HepG2 (cell line): ENCODE results near the gene ENO3. TPM values are rescaled to one million over a fixed set of nuclear protein-coding genes. Genes with fewer than 3 reads are reported as not detected.

ENCODE experiments used
- ARHGAP35 ChIP-seq: sonication (generic); formaldehyde crosslinking; IDR thresholded peaks from 2 replicates; pipeline ENCODE4 v1.9.0; 2022; ENCODE audit warnings: mild to moderate bottlenecking, inconsistent platforms, moderate library complexity, missing genetic modification reagents, borderline replicate concordance
- CENPX ChIP-seq: sonication (generic); formaldehyde crosslinking; IDR thresholded peaks from 2 replicates; pipeline ENCODE4 v1.9.0; 2021; ENCODE audit warnings: mild to moderate bottlenecking, missing genetic modification reagents, moderate library complexity
- FOXO1 ChIP-seq: sonication (generic); formaldehyde crosslinking; IDR thresholded peaks from 2 replicates; pipeline ENCODE4 v1.4.0; 2020; ENCODE audit warnings: missing genetic modification reagents
- JUNB ChIP-seq: sonication (generic); formaldehyde crosslinking; IDR thresholded peaks from 2 replicates; pipeline ENCODE4 v1.8.0; 2022; ENCODE audit warnings: missing genetic modification reagents, mild to moderate bottlenecking, borderline replicate concordance
- MLX ChIP-seq: IDR thresholded peaks from 2 replicates; pipeline ENCODE4 v1.6.1; 2016
- MXI1 ChIP-seq: IDR thresholded peaks from 3 replicates; pipeline ENCODE4 v1.6.1; 2012; ENCODE audit warnings: low read depth, low read length, inconsistent platforms, borderline replicate concordance
- POLR2AphosphoS5 ChIP-seq: IDR thresholded peaks from 2 replicates; pipeline ENCODE4 v1.6.1; 2012; ENCODE audit warnings: low read depth, low read length
- SOX6 ChIP-seq, 2 experiments: fragments of 450-650 bp in 1 of 2; sonication (generic) in 1 of 2; formaldehyde crosslinking in 1 of 2; IDR thresholded peaks; 2 replicates each; pipeline versions ENCODE4 v1.4.0 to v1.6.1; 2017 to 2020; ENCODE audit warnings: antibody characterized with exemption in 1 of 2, mild to moderate bottlenecking in 1 of 2, missing genetic modification reagents in 1 of 2
- SRSF4 ChIP-seq: fragments of 200-400 bp; formaldehyde crosslinking; IDR thresholded peaks from one replicate; pipeline ENCODE4 v1.6.1; 2018; ENCODE audit warnings: mild to moderate bottlenecking, low read depth, low read length, moderate library complexity; ENCODE audit not compliant: poor library complexity, severe bottlenecking
- TARDBP ChIP-seq: sonication (generic); formaldehyde crosslinking; IDR thresholded peaks from 2 replicates; pipeline ENCODE4 v1.8.0; 2022; ENCODE audit warnings: mild to moderate bottlenecking, missing genetic modification reagents
- TBL1XR1 ChIP-seq: fragments of 150-350 bp; IDR thresholded peaks from 2 replicates; pipeline ENCODE4 v1.6.1; 2014; ENCODE audit warnings: borderline replicate concordance, low read length; ENCODE audit not compliant: partially characterized antibody
- TSC22D2 ChIP-seq: sonication (generic); formaldehyde crosslinking; IDR thresholded peaks from 2 replicates; pipeline ENCODE4 v1.5.1; 2020; ENCODE audit warnings: missing genetic modification reagents, mild to moderate bottlenecking, borderline replicate concordance
- WIZ ChIP-seq: sonication (generic); formaldehyde crosslinking; IDR thresholded peaks from 2 replicates; pipeline ENCODE4 v1.5.1; 2020; ENCODE audit warnings: mild to moderate bottlenecking, missing genetic modification reagents
- ZNF136 ChIP-seq: sonication (generic); formaldehyde crosslinking; IDR thresholded peaks from 2 replicates; pipeline ENCODE4 v1.8.1; 2022; ENCODE audit warnings: low read depth, mild to moderate bottlenecking, moderate library complexity, missing genetic modification reagents
- ZNF207 ChIP-seq: fragments of 450-650 bp; IDR thresholded peaks from 2 replicates; pipeline ENCODE4 v1.6.1; 2016; ENCODE audit warnings: antibody characterized with exemption, borderline replicate concordance
- ZNF331 ChIP-seq: sonication (generic); formaldehyde crosslinking; IDR thresholded peaks from 2 replicates; pipeline ENCODE4 v1.4.0; 2020; ENCODE audit warnings: missing genetic modification reagents
- ZNF382 ChIP-seq: sonication (generic); formaldehyde crosslinking; IDR thresholded peaks from 2 replicates; pipeline ENCODE4 v1.5.0; 2020; ENCODE audit warnings: missing genetic modification reagents, mild to moderate bottlenecking, borderline replicate concordance
- ZNF639 ChIP-seq: conservative IDR thresholded peaks from 2 replicates; pipeline ENCODE4 v1.6.1; 2018; ENCODE audit warnings: missing genetic modification reagents
- ZNF720 ChIP-seq: sonication (generic); formaldehyde crosslinking; IDR thresholded peaks from 2 replicates; pipeline ENCODE4 v1.4.0; 2020; ENCODE audit warnings: missing genetic modification reagents
- ZNF772 ChIP-seq: sonication (generic); formaldehyde crosslinking; IDR thresholded peaks from 2 replicates; pipeline ENCODE4 v1.5.0; 2020; ENCODE audit warnings: mild to moderate bottlenecking, missing genetic modification reagents
- ZNF788 ChIP-seq: sonication (generic); formaldehyde crosslinking; IDR thresholded peaks from 2 replicates; pipeline ENCODE4 v1.5.0; 2020; ENCODE audit warnings: mild to moderate bottlenecking, missing genetic modification reagents, borderline replicate concordance
- polyA plus RNA-seq, 8 experiments: library from polyadenylated mRNA; depleted of rRNA in 3 of 8; stranded (reverse) in 7 of 8; unstranded in 1 of 8; fragments of >200 nt; fragmentation: Illumina TruSeq in 4 of 8; extraction: Trizol in 4 of 8; gene quantifications; 2 replicates each; pipeline versions ENCODE4 v1.2.1 to v1.2.3, GENCODE V29; 2011 to 2016; ENCODE audit warnings: low read depth in 4 of 8, missing spikeins in 1 of 8, mixed read lengths in 1 of 8; ENCODE audit not compliant: insufficient read depth in 1 of 8
- total RNA-seq, 5 experiments: library from RNA; depleted of rRNA; stranded (reverse); fragments of >200 nt; fragmentation: Illumina TruSeq; extraction: Trizol; gene quantifications; 2 replicates each; pipeline ENCODE4 v1.2.3, GENCODE V29; 2016; ENCODE audit warnings: low read depth in 1 of 5
- TF ChIP-seq, protein P1 (sequence below): sonication (generic); formaldehyde crosslinking; IDR thresholded peaks from 2 replicates; pipeline ENCODE4 v1.4.0; 2020; ENCODE audit warnings: mild to moderate bottlenecking, missing genetic modification reagents
- TF ChIP-seq, protein P2 (sequence below): sonication (generic); formaldehyde crosslinking; IDR thresholded peaks from 2 replicates; pipeline ENCODE4 v1.4.0; 2020; ENCODE audit warnings: missing genetic modification reagents
- TF ChIP-seq, protein P3 (sequence below): sonication (generic); formaldehyde crosslinking; IDR thresholded peaks from 2 replicates; pipeline ENCODE4 v1.4.0; 2020; ENCODE audit warnings: missing genetic modification reagents, borderline replicate concordance

ENO3 gene
- total and polyA plus RNA-seq, 2 of the 13 experiments (the other 11 are each of a cell fraction or from before 2014, with no cell fraction given): 59.8 to 69.8 TPM

- TF ChIP-seq, protein P1, sequence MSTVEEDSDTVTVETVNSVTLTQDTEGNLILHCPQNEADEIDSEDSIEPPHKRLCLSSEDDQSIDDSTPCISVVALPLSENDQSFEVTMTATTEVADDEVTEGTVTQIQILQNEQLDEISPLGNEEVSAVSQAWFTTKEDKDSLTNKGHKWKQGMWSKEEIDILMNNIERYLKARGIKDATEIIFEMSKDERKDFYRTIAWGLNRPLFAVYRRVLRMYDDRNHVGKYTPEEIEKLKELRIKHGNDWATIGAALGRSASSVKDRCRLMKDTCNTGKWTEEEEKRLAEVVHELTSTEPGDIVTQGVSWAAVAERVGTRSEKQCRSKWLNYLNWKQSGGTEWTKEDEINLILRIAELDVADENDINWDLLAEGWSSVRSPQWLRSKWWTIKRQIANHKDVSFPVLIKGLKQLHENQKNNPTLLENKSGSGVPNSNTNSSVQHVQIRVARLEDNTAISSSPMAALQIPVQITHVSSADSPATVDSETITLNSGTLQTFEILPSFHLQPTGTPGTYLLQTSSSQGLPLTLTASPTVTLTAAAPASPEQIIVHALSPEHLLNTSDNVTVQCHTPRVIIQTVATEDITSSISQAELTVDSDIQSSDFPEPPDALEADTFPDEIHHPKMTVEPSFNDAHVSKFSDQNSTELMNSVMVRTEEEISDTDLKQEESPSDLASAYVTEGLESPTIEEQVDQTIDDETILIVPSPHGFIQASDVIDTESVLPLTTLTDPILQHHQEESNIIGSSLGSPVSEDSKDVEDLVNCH (CRISPR knock-in tag): no peak
- no peak for TF ChIP-seq ZNF639 (CRISPR knock-in tag)
- TF ChIP-seq WIZ (CRISPR knock-in tag): peak; percentile 60; the same call in 1 of the 2 replicates
- TF ChIP-seq, protein P2, sequence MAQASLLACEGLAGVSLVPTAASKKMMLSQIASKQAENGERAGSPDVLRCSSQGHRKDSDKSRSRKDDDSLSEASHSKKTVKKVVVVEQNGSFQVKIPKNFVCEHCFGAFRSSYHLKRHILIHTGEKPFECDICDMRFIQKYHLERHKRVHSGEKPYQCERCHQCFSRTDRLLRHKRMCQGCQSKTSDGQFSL: no peak
- peak; percentile 72 for TF ChIP-seq TARDBP (CRISPR knock-in tag)
- TF ChIP-seq ARHGAP35: no peak
- TF ChIP-seq TSC22D2 (CRISPR knock-in tag): no peak; the same call in 1 of the 2 replicates
- TF ChIP-seq ZNF331 (CRISPR knock-in tag): peak; percentile 82
- no peak; the same call in 1 of the 2 replicates for TF ChIP-seq JUNB (CRISPR knock-in tag)
- no peak for TF ChIP-seq ZNF207
- no peak for TF ChIP-seq TBL1XR1
- peak; percentile 46; the same call in 1 of the 3 replicates for TF ChIP-seq MXI1
- no peak for TF ChIP-seq ZNF382 (CRISPR knock-in tag)
- no peak for TF ChIP-seq MLX
- no peak for TF ChIP-seq ZNF136 (CRISPR knock-in tag)
- TF ChIP-seq ZNF772 (CRISPR knock-in tag): 0 out of 2 replicates have a peak, but pooled peaks have one; percentile 57
- TF ChIP-seq SOX6 (IDR thresholded peaks at IDR 0.05): no peak
- peak; percentile 87 for TF ChIP-seq SOX6 (CRISPR knock-in tag; IDR thresholded peaks at IDR 0.05)
- peak; percentile 80; the same call in 1 of the 2 replicates for TF ChIP-seq ZNF788 (CRISPR knock-in tag)
- peak; percentile 55; the same call in 1 of the 2 replicates for TF ChIP-seq POLR2AphosphoS5
- TF ChIP-seq, protein P3, sequence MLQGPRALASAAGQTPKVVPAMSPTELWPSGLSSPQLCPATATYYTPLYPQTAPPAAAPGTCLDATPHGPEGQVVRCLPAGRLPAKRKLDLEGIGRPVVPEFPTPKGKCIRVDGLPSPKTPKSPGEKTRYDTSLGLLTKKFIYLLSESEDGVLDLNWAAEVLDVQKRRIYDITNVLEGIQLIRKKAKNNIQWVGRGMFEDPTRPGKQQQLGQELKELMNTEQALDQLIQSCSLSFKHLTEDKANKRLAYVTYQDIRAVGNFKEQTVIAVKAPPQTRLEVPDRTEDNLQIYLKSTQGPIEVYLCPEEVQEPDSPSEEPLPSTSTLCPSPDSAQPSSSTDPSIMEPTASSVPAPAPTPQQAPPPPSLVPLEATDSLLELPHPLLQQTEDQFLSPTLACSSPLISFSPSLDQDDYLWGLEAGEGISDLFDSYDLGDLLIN (CRISPR knock-in tag): no peak
- no peak for TF ChIP-seq ZNF720 (CRISPR knock-in tag)
- no peak for TF ChIP-seq SRSF4
- TF ChIP-seq CENPX: no peak
- TF ChIP-seq FOXO1: peak; percentile 40; the same call in 1 of the 2 replicates
Observed at GRCh38 chr17:4998732-4999429, 48.0 kb downstream of the ENO3 start (continued).
